D721Med (cell line): ENCODE data around the gene TXNRD3.

ENCODE experiments used
- DNase-seq: peaks from one replicate; pipeline ENCODE4 v3.0.0; 2011; ENCODE audit warnings: low spot score; ENCODE audit not compliant: insufficient read length
- FAIRE-seq: peaks from 2 replicates; lab custom pipeline; 2011; peaks lifted over from hg19 to GRCh38; lab: Jason Lieb, UNC
- TF ChIP-seq, protein P1 (sequence below): IDR thresholded peaks from 2 replicates; pipeline ENCODE4 v1.5.1; 2012; ENCODE audit warnings: mild to moderate bottlenecking, control low read depth; ENCODE audit not compliant: insufficient read depth; ENCODE audit errors: missing control alignments

TXNRD3 gene

DNA sequence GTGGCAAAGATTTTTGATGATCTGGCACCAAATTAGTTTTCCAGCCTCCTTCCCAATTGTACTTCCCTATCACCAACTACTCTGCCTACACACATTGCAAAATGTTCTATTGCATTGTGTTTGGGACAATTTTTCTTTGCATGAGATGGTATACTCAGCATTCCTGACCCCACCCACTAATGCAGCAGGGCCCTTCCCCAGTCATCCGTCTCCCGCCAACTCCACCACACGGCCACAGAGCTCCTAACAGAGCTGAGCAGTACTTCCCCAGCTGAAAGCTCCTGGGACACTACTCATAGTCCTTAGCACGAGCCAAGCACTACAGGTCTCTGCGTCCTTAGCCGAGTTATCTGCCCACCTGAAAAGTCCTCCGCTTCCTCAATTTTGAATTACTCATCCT lies 34.2 kb downstream of the TXNRD3 start:
- FAIRE-seq (no peak), DNase-seq (no peak)
- TF ChIP-seq, protein P1, sequence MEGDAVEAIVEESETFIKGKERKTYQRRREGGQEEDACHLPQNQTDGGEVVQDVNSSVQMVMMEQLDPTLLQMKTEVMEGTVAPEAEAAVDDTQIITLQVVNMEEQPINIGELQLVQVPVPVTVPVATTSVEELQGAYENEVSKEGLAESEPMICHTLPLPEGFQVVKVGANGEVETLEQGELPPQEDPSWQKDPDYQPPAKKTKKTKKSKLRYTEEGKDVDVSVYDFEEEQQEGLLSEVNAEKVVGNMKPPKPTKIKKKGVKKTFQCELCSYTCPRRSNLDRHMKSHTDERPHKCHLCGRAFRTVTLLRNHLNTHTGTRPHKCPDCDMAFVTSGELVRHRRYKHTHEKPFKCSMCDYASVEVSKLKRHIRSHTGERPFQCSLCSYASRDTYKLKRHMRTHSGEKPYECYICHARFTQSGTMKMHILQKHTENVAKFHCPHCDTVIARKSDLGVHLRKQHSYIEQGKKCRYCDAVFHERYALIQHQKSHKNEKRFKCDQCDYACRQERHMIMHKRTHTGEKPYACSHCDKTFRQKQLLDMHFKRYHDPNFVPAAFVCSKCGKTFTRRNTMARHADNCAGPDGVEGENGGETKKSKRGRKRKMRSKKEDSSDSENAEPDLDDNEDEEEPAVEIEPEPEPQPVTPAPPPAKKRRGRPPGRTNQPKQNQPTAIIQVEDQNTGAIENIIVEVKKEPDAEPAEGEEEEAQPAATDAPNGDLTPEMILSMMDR, result no peak

DNA sequence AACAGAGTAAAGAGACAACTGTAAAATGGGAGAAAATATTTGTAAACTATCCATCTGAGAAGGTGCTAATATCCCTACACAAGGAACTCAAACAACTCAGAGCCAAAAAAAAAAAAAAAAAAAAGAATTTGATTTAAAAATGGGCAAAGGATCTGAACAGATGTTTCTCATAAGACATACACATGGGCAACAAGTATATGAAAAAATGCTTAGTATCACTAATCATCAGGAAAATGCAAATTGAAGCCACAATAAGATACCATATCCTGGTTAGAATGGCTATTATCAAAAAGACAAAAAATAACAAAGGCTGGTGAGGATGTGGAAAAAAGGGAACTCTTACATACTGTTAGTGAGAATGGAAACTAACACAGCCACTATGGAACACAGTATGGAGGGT lies 36.2 kb downstream of the TXNRD3 start:
- FAIRE-seq, result no peak
- no peak for DNase-seq
- TF ChIP-seq, protein P1, result no peak

DNA sequence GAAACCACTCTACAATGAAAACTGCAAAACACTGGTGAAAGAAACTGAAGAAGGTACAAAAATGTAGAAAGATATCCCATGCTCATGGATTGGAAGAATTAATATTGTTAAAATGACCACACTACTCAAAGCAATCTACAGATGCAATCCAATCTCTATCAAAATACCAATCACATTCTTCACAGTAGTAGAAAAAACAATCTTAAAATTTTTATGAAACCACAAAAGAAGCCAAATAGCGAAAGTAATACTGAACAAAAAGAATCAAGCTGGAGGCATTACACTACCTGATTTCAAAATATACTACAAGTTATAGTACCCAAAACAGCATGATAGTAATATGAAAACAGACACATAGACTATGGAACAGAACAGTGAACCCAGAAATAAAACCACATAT lies 36.9 kb downstream of the TXNRD3 start:
- TF ChIP-seq, protein P1, result no peak
- no peak for FAIRE-seq

DNA sequence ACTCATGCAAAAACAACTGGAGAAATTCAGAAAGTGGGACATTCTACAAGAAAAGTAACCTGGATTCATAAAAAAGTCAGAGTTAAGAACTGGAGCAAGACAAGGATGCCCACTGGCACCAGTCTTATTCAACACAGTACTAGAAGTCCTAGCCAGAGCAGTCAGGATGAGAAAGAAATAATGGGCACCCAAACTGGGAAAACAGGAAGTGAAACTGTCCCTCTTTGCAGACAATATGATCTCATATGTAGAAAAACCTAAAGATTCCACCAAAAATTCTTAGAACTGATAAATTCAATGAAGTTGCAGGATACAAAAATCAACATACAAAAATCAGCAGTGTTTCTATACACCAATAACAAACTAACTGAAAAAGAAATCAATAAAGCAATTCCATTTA lies 37.4 kb downstream of the TXNRD3 start:
- TF ChIP-seq, protein P1, result no peak
- FAIRE-seq, result no peak
- no peak for DNase-seq

More for the DNA sequence above, 36.9 kb downstream of the TXNRD3 start:
- no peak for DNase-seq

DNA sequence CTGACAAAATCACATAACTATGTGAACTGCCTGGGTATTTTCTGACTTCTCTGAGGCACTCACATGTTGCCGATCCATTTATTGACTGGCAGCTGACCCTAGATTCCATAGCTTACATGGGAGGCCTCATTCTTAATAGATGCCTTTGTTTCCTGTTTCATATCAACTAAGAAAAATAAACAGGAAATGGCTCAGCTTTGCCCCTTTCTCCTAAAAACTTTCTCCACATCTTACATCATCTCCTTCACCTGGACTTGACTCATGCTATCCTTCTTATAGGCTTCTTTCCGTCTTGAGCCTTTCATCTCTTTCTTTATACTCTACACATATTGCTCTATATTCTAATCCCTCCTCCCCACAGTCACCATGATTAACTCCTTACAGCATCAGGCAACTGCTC lies 38.0 kb downstream of the TXNRD3 start:
- TF ChIP-seq, protein P1, result no peak
- FAIRE-seq, result no peak

DNA sequence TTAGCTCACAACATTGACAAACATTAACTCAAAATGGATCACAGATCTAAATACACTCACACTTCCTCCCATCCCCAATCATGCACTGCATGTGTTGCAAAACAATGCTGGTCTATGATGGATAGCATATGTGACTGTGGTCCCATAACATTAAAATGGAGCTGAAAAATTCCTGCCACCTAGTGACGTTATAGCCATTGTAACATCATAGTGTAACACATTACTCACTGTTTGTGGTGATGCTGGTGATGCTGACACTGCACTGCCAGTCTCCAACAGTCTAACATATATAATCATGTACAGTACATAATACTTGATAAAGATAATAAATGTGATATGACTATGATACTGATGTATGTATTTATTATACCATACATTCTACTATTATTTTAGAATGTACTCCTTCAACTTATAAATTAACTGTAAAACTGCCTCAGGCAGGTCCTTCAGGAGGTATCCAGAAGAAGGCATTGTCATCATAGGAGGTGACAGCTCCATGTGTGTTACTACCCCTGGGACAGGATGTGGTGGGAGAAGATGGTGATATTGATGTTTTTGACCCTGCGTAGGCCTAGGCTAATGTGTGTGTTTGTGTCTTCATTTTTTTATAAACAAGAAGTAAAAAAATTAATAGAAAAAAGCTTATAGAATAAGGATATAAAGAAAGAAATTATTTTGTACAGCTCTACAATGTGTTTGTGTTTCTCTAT lies 41.3 kb downstream of the TXNRD3 start:
- TF ChIP-seq, protein P1, result no peak
- DNase-seq, result no peak
- no peak for FAIRE-seq

More for the DNA sequence above, 38.0 kb downstream of the TXNRD3 start:
- no peak for DNase-seq

DNA sequence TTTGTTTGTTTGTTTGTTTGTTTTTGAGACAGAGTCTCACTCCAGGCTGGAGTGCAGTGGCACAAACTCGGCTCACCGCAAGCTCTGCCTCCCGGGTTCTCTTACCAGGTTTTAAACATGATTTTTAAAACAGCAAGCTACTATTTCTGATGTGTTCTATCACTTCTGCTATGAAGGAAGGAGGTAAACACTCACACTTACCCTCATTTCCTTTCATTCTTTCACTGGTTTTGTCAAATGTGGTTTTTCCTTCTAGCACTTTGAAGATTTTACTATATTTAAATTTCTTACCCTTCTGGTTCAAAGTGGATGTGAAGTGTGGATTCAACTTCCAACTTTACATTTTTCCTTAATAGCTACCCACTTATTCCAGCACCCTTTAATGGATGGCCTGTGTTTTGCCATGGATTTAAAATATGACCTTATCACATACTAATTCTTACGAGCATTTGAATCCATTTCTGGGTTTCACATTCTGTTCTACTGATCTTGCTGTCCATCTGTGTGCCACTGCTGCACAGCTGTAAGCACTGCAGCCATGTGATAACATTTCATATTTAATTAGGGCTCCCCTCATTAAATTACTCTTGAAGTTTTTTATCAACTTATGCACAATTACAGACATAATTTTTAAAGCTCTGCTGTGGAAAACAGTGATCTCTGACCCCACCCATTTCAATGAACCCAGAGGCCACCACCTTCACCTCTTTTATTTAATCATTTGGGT lies 42.3 kb downstream of the TXNRD3 start:
- FAIRE-seq (no peak), DNase-seq (no peak)
- TF ChIP-seq, protein P1, result no peak
